Muscle layer of duodenum (tissue), 2 donors: ENCODE measurements around the gene NLRC5.
"Not testable (repeated sequence)": the region's sequence is repeated elsewhere in the genome, so short reads cannot be mapped to it uniquely, and the experiment has no call there.

ENCODE experiments used
- H3K27ac ChIP-seq: one replicate; pipeline ENCODE4 v1.7.0; 2013; ENCODE audit warnings: mild to moderate bottlenecking, low read length
- H3K27me3 ChIP-seq: one replicate; pipeline ENCODE4 v1.7.0; 2013; ENCODE audit warnings: low read depth, mild to moderate bottlenecking, control low read depth, low read length
- H3K36me3 ChIP-seq, 2 donors: one replicate each; pipeline ENCODE4 v1.7.0; 2013; ENCODE audit warnings: low read length in 2 of 2, control low read depth in 1 of 2, mild to moderate bottlenecking in 1 of 2; ENCODE audit not compliant: insufficient read depth in 2 of 2, control insufficient read depth in 1 of 2
- H3K4me1 ChIP-seq, 2 donors: one replicate each; pipeline ENCODE4 v1.7.0; 2013; ENCODE audit warnings: low read length in 2 of 2, mild to moderate bottlenecking in 2 of 2, control low read depth in 1 of 2, moderate library complexity in 1 of 2; ENCODE audit not compliant: insufficient read depth in 2 of 2, control insufficient read depth in 1 of 2
- H3K4me3 ChIP-seq, 2 donors: one replicate each; pipeline ENCODE4 v1.7.0; 2013; ENCODE audit warnings: low read length in 2 of 2, low read depth in 1 of 2, mild to moderate bottlenecking in 1 of 2
- H3K9me3 ChIP-seq, 2 donors: one replicate each; pipeline ENCODE4 v1.7.0; 2013; ENCODE audit warnings: low read length in 2 of 2, control low read depth in 1 of 2, mild to moderate bottlenecking in 1 of 2; ENCODE audit not compliant: control insufficient read depth in 1 of 2
- donor health status: healthy.

Gene NLRC5

DNA sequence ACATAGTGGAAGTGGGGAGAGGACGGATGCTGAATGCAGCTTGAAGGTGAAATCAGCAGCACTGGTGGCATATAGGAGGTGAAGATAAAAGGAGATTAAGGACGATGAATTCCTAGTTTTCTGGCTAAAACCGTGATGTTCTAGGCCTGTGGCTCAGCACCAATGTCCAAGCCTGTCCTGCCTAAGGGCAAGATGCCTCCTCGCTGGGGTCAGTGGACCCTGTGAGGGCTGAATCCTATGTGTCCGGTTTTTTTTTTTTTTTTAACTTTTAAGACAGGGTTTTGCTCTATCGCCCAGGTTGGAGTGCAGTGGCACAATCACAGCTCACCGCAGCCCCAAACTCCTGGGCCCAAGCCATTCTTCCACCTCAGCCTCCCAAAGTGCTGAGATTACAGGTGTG lies 115.8 kb downstream of the NLRC5 start:
- peaks cover 0 to 8% of the 10 kb centered on the region in 2 donors for H3K4me1 ChIP-seq
- H3K9me3 ChIP-seq: no peaks in the 10 kb centered on the region
- no peak overlapping the region for H3K27ac ChIP-seq
- no peaks in the 10 kb centered on the region for H3K36me3 ChIP-seq
- H3K4me3 ChIP-seq: no peak overlapping the region
- H3K27me3 ChIP-seq: no peaks in the 10 kb centered on the region

GRCh38 chr16:57106767-57107166 lies 117.4 kb downstream of the NLRC5 start:
- Histone ChIP-seq H3K4me3 (no peak overlapping the region), H3K27me3 (no peaks in the 10 kb centered on the region), H3K27ac (no peak overlapping the region), H3K9me3 (no peaks in the 10 kb centered on the region), H3K36me3 (no peaks in the 10 kb centered on the region), H3K4me1 (peaks cover 0 to 8% of the 10 kb centered on the region in 2 donors)

GRCh38 chr16:57107321-57107922 lies 118.1 kb downstream of the NLRC5 start:
- Histone ChIP-seq H3K4me3 (no peak overlapping the region), H3K9me3 (no peaks in the 10 kb centered on the region), H3K27ac (no peak overlapping the region), H3K4me1 (peaks cover 0 to 8% of the 10 kb centered on the region in 2 donors), H3K27me3 (no peaks in the 10 kb centered on the region), H3K36me3 (no peaks in the 10 kb centered on the region)

- Histone ChIP-seq H3K4me1 (peaks cover 0 to 18% of the 10 kb centered on the region in 2 donors), H3K27ac (no peak overlapping the region), H3K36me3 (peaks cover 3 to 5% of the 10 kb centered on the region in 2 donors), H3K9me3 (no peaks in the 10 kb centered on the region), H3K4me3 (no peak overlapping the region), H3K27me3 (no peaks in the 10 kb centered on the region)
Measured at GRCh38 chr16:57108432-57108831, 119.1 kb downstream of the NLRC5 start.

DNA sequence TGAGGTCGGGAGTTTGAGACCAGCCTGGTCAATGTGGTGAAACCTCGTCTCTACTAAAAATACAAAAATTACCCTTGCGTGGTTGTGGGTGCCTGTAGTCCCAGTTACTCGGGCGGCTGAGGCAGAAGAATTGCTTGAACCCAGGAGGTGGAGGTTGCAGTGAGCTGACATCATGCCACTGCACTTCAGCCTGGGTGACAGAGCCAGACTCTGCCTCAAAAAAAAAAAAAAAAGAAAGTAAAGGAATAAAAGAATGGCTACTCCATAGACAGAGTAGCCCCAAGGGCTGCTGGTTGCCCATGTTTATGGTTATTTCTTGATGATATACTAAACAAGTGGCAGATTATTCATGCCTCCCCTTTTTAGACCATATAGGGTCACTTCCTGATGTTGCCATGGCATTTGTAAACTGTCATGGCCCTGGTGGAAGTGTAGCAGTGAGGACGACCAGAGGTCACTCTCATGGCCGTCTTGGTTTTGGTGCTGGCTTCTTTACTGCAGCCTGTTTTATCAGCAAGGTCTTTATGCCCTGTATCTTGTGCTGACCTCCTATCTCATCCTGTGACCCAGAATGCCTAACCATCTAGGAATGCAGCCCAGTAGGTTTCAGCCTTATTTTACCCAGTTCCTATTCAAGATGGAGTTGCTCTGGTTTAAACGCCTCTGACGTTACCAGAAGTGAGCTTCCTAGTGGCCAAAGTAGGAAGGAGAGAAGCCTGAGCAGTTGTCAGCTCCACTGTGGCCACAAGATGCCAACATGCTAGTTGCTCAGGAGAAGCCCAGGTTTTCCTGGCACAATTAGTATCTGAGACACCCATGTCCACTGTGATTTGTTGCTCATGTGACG lies 120.1 kb downstream of the NLRC5 start:
- H3K4me3 ChIP-seq, H3K36me3 ChIP-seq, H3K27ac ChIP-seq, H3K9me3 ChIP-seq, H3K27me3 ChIP-seq: not testable (repeated sequence)
- peaks cover 0 to 20% of the 10 kb centered on the region in 2 donors for H3K4me1 ChIP-seq

GRCh38 chr16:57110937-57111336 lies 121.6 kb downstream of the NLRC5 start:
- Histone ChIP-seq H3K4me1 (peaks cover 0 to 30% of the 10 kb centered on the region in 2 donors), H3K9me3 (no peaks in the 10 kb centered on the region), H3K27me3 (no peaks in the 10 kb centered on the region), H3K36me3 (peaks cover 4 to 5% of the 10 kb centered on the region in 2 donors), H3K27ac (no peak overlapping the region), H3K4me3 (no peak overlapping the region)

DNA sequence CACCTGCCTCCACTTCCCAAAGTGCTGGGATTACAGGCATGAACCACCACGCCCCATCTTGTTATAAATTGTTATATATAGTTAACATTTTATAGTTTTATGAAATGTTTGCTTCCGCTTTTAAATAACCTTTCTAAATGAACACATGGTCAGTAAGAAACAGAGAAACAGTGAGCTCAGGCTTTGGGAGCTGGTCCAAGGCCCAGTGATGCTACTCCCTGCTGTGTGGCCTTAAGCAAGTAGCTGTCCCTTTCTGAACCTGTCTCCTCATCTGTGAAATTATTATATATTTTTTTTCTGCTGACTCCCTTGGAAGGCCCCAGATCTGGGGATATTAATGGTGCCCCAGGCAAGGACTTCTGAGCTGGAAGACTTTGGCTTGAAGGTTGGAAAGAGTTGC lies 122.1 kb downstream of the NLRC5 start:
- Histone ChIP-seq H3K4me1 (peaks cover 0 to 35% of the 10 kb centered on the region in 2 donors), H3K36me3 (peaks cover 4 to 5% of the 10 kb centered on the region in 2 donors), H3K9me3 (no peaks in the 10 kb centered on the region), H3K4me3 (no peak overlapping the region), H3K27ac (no peak overlapping the region), H3K27me3 (no peaks in the 10 kb centered on the region)

- Histone ChIP-seq H3K36me3 (peaks cover 5 to 9% of the 10 kb centered on the region in 2 donors), H3K4me1 (peaks cover 0 to 28% of the 10 kb centered on the region in 2 donors), H3K4me3 (no peak overlapping the region), H3K27ac (no peak overlapping the region), H3K9me3 (no peaks in the 10 kb centered on the region), H3K27me3 (no peaks in the 10 kb centered on the region)
Measured at GRCh38 chr16:57112403-57113041, 123.2 kb downstream of the NLRC5 start.

DNA sequence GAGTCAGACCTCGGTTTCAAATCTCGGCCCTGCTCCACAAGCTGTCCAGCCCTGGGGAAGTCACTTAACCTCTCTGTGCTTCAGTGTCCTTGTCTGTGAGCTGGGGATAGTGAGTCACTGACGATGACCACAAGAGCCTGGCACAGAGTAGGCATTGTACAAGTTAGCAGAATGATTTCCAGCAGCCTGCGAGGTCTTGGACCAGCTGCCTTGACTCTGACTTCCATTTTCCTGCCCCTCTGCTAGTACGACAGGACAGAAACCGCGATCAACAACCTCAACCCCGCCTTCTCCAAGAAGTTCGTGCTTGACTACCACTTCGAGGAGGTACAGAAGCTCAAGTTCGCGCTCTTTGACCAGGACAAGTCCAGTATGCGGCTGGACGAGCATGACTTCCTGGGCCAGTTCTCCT lies 123.7 kb downstream of the NLRC5 start:
- Histone ChIP-seq H3K4me1 (peaks cover 0 to 28% of the 10 kb centered on the region in 2 donors), H3K36me3 (peaks cover 5 to 14% of the 10 kb centered on the region in 2 donors), H3K27me3 (no peaks in the 10 kb centered on the region), H3K27ac (no peak overlapping the region), H3K4me3 (no peak overlapping the region), H3K9me3 (no peaks in the 10 kb centered on the region)

DNA sequence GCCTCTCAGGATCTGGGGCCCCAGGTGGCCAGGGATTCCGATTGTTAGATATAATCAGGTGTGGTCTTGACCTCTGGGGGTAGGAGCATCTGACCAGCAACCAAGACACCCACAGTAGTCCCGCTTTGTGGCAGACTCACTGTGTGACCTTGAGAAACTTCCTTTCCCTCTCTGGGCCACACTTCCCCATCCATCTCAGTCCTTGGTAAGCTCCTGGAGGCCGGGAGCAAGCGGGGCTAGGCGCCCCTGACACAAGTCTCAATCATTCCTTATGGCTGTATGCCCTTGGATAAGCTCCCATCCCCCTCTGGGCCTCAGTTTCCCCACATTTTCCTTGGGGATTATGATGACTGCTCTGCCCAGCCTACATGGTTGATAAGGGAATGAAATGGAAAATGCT lies 124.3 kb downstream of the NLRC5 start:
- H3K27ac ChIP-seq: no peak overlapping the region
- peaks cover 5 to 14% of the 10 kb centered on the region in 2 donors for H3K36me3 ChIP-seq
- H3K27me3 ChIP-seq: no peaks in the 10 kb centered on the region
- H3K9me3 ChIP-seq: no peaks in the 10 kb centered on the region
- no peak overlapping the region for H3K4me3 ChIP-seq
- peaks cover 0 to 28% of the 10 kb centered on the region in 2 donors for H3K4me1 ChIP-seq

- H3K4me1 ChIP-seq: peaks cover 0 to 28% of the 10 kb centered on the region in 2 donors
- H3K36me3 ChIP-seq: peaks cover 5 to 25% of the 10 kb centered on the region in 2 donors
- H3K27ac ChIP-seq: no peak overlapping the region
- no peaks in the 10 kb centered on the region for H3K9me3 ChIP-seq
- peak overlapping the region in 1 of 2 donors; percentile 34 for H3K4me3 ChIP-seq
- H3K27me3 ChIP-seq: no peaks in the 10 kb centered on the region
Measured at GRCh38 chr16:57115168-57115513, 125.8 kb downstream of the NLRC5 start.
